Measurements from ENCODE around the gene POLR2L.

The POLR2L gene

DNA sequence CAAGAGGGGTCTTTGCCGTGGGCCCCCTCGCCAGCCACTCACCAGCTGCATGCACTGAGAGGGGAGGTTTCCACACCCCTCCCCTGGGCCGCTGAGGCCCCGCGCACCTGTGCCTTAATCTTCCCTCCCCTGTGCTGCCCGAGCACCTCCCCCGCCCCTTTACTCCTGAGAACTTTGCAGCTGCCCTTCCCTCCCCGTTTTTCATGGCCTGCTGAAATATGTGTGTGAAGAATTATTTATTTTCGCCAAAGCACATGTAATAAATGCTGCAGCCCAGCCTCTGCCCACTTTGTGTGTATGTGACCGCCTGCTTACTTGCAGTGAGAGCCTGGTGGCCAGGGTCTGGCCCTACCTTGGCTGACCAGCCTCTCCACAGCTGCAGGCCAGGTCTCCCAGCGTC is 17.4 kb downstream of the POLR2L start:
- no peak for DNase-seq

DNA sequence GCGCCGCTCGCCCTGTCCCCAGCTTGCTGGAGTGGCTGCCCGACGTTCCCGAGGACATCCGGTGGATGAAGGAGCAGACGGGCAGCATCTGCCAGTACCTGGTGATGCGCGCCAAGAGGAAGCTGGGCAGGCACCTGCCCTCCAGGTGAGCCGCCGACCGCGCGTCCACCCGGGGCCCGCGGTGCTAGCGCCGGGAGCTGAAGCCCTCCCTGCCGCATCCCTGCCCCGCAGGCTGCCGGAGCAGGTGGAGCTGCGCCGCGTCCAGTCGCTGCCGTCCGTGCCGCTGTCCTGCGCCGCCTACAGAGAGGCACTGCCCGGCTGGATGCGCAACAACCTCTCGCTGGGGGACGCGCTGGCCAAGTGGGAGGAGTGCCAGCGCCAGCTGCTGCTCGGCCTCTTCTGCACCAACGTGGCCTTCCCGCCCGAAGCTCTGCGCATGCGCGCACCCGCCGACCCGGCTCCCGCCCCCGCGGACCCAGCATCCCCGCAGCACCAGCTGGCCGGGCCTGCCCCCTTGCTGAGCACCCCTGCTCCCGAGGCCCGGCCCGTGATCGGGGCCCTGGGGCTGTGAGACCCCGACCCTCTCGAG is 17.9 kb downstream of the POLR2L start:
- DNase-seq = no peak

DNA sequence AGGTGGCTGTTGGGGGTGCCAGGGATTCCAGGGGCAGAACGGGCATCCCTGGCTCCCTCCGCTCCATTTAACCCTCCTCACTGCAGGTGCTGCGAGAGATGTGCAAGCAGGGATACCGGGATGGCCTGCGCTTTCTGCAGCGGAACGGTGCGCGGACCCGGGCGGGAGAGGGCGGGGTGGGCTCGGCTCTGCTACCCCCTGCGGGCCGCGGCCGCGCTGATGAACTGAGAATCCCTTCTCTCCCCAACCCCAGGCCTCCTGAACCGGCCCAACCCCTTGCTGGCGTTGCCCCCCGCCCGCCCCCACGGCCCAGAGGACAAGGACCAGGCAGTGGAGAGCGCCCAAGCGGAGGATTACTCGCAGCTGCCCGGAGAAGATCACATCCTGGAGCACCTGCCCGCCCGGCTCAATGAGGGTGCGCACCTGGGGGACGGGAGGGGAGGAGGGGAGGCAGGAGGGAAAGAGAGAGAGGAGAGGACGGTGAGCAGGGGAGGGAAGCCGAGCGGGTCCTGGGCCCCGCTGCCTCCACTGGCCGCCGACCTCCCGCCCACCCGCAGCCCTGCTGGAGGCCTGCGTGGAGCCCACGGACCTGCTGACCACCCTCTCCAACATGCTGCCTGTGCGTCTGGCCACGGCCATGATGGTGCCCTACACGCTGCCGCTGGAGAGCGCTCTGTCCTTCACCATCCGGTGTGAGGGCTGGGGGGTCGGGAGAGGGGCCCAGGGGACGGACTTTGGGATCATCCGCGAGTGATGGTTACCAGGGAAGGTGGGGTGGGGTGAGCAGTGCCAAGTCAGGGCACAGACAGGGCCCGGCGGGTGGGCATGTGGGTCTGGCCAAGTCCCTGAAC is 18.7 kb downstream of the POLR2L start:
- DNase-seq = no peak

DNA sequence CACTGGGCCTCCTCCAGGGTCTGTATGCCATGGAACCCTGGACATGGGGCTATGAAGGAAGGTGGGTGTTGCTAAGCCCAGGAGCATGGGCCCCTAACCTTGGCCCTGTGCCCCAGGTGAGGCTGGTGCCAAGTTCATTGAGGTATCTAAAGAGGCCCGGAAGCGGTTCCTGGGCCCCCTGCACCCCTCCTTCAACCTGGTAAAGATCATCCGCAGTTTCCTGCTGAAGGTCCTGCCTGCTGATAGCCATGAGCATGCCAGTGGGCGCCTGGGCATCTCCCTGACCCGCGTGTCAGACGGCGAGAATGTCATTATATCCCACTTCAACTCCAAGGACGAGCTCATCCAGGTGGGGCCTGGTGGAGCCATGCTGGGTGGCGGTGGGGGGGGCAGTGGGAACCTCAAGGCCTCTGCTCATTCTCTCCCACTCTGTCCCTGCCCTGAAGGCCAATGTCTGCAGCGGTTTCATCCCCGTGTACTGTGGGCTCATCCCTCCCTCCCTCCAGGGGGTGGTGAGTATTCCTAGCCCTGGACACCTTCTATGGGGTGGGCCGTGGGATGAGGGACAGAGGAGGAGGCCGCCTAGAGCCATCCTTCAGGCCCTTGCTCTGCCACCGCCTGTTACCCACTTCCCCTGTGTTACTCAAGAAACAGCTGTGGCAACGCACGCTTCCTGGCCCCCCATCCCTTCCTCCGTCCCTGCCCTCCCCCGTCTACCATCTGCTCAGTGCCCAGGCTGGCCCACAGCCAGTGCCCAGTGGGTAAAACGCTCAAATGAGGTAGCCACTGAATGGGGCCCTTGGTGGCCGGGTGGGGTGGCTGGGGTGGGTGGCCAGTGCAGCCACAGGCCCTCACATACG is 20.6 kb downstream of the POLR2L start:
- peak in 1 of 2 donors; percentile 34 for DNase-seq

DNA sequence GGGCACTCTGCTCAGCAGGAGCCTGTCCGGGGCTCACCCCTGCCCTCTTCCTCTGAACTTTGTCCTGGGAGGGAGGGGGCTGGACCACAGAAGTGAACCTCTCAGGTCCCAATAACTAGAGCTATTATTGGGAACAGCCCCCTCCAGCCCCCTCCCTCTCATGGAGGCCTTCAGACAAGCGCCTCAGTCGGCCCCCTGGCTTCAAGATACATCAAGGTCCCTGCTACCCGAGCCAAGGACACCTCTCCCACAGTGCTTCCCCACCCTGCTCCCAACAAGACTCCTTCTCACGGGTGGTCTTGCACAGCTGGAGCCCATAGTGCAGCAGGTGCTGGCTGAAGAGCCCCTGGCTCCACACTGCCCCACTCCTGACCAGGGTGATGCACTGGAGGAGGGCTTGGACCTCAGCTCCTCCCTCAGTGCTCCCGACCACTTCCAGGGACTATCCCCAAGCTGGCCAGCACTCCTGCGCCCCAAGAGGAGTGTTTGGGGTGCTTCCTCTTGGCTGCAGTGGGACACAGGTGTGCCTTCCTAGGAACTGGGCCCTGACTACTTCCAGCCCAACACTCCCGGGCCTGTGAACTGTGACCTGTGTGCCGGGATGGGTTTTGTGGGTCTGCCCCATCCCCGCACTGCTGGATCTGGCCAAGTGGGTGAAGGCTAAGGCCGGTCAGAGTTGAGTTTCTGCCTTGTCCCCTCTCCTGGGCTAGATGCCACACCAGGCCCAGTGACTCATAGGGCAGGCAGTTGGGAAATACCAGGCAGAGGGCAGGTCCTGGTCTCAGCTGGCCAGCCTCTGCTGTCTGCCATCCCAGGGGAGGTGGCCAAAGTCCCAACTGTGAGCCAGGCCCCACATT is 21.4 kb downstream of the POLR2L start:
- DNase-seq = peak; percentile 70 to 75

DNA sequence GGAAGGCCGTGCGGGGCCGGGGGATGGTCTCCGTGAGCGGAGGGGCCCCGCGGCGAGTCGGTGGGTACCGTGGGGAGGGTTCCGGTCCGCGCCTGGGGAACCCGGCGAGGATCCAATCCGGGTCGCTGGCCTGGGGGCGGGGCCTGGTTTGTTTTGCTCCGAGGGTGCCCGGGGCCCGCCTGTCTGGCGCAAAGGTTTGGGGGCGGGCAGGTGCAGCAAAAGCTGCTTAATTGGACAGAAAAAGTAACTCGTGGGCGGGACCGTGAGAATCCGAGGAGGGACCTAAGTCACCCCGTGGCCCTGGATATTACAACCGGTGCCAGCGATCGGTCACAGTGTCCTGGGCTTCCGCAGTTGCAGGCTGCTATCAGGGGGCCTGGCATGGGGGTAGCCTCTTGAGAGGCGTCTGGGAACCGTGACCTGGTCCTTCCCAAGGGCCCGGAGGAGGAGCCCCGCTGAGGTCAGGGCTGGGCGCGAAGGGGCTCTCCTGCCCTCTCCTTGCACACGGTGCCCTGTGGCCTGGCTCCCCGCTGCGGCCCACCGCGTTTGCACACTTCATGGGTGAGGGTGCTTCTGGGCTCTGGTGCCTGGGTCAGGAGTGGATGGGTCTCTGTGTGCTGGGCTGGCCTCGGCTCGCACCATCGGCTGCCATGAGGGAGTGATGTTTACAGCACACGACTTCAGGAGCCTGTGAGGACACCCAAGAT is 22.2 kb downstream of the POLR2L start:
- DNase-seq = peak; percentile 64 to 69

DNA sequence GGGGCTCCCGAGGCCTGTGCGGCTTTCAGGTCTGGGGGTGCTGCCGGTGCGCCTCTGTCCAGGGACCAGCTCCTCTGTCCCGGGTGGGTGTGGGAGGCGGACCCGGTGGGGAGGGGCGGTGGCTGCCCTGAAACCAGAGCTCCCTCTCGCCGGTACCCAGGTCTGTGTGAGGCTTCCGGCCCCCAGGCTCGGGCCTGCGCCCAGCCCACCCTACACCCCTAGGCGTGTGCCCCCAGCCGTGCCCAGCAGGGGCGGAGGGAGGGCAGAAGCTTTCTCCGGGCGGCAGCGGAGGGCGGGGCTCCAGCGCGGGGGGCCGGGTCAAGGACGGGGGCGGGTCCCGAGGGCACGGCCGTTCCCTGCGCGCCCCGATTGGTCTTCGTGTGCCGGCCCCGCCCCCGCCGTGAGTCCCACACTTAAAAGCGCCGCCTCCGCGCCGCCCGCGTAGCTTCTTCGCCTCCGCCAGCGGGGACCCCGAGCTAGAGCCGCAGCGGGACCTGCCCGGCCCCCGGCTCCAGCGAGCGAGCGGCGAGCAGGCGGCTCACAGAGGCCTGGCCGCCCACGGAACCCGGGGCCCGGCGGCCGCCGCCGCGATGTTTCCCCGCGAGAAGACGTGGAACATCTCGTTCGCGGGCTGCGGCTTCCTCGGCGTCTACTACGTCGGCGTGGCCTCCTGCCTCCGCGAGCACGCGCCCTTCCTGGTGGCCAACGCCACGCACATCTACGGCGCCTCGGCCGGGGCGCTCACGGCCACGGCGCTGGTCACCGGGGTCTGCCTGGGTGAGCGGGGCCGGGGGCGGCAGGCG is 23.0 kb downstream of the POLR2L start:
- peak; percentile 80 to 92 for DNase-seq

DNA sequence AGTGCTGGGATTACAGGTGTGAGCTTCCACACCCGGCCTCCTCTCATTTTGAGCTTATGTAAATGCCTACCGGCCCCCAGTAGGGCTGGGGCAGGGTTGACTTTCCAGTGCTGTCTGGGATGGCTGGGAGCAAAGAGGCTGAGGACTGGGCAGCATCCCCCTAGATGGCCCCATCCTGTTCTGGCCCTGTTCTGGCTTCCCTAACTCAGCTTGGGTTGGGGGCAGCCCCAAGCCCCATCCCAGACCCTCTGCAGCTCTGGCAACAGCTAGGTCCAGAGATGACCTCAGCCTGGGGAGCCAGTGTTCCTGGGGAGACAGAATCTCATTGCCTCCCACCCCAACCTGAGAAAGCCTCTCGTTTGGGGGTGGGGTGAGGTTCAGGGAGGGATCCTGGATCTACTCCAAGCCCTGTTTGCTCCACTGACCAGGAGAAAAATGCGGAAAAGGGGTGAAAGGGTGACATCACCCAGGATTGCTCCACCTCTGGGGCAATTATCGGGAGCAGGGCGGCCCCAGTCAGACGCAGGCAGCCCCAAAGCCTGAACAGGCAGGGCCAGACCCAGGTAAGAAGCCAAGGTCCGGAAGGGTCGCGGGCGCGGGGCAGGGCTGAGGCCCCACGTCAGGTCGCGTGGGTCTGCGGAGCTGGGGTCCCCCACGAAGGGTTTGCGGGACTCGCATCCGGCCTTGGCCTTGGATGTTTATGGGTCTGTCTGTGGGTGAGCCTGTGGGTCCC is 23.8 kb downstream of the POLR2L start, which contains the start of gene PNPLA2:
TSS of gene PNPLA2 (plus strand) at position 519 of the 733 bp plus-strand sequence. CDS start 805 bp downstream, outside the sequence.
- DNase-seq = no peak

DNA sequence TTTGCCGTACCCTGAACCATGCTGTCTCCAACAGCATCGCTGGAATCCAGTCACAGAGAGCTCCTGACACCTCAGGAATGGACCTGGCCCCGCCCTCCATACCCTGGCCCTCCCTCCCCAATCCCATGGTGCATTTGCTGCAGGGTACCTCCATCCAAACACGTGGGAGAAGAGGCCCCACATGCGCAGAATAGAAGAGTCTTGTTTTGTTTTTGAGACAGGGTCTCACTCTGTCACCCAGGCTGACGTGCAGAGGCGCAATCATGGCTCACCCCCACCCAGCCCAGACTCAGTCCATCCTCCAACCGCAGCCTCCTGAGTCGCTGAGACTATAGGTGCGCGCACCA is 25.9 kb downstream of the POLR2L start:
- DNase-seq = no peak

DNA sequence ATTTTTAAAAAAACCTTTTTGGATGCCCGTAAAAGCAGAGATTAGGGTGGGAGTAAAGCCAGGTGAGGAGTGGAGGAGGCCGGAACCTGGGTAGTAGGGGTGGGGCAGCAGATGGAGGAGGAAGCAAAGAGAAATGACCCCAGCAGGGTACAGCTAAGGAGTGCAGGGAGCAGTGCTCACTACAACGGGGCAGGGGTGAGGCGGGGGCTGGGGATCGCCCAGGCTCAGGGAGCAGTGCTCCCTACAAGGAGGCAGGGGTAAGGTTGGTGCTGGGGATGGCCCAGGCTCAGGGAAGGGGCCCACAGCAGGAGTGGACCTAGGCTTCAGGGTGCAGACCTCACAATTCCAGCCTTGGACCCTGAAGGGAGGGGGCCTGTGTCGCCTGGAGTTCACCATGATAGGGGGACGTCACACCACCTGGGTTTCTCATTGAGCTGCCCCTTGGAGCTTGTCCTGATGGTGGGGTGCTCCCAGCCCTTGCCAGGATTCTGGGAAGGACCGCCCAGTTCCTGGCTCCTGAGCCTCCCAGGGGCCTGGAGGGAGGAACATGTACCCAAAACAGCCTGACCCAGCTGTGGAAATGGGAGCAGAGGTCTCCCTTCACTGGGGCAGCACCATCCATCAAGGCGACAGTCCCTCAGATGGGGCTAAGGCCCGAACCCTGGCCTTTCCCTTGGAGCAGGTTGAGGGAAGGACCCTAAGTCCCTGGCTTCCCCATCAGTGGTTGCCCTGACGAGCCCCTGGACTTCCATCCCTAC is 26.5 kb downstream of the POLR2L start:
- DNase-seq = no peak

DNA sequence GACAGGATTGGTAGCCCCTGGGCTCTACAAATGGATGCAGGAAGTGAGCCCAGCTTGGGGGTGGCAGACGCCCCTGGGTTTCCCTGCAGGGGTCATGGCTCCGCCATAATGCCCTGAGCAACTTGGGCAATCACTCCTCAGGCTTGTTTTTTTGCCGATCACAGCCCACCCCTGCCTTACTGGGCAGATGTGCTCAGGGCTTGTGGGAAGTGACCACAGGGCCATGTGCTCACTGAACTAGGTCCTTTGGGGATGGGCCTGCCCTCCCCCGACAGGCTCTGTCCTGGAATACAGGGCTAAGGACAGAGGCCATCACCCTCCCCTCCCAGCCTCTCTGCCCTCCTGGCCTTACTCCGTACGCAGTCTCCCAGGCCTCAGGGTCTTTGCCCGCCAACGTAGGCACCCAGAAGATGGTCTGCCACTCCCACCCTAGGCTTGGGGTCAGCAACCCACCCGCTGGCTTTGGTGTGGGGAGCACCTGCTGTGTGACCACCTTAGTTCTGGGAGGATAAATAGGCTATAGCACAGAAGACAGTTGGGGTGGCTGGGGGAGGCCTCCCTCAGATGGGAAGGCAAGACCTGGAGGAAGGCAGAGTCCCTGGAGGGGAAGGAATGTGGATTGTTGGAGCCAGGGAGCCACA is 28.8 kb downstream of the POLR2L start:
- no peak for DNase-seq

DNA sequence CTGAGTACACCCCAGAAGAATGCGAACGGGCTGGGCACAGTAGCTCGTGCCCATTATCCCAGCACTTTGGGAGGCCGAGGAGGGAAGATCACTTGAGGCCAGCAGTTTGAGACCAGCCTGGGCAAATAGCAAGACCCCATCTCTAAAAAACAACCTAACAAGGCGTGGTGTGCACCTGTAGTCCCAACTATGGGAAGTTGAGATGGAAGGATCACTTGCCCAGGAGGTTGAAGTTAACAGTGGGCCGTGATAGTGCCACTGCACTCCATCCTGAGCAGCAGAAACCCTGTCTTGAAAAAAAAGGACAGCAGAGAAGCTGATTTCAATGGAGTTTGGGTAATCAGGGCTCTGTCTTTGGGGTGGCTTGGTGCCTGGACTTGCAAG is 29.3 kb downstream of the POLR2L start:
- DNase-seq = no peak

DNA sequence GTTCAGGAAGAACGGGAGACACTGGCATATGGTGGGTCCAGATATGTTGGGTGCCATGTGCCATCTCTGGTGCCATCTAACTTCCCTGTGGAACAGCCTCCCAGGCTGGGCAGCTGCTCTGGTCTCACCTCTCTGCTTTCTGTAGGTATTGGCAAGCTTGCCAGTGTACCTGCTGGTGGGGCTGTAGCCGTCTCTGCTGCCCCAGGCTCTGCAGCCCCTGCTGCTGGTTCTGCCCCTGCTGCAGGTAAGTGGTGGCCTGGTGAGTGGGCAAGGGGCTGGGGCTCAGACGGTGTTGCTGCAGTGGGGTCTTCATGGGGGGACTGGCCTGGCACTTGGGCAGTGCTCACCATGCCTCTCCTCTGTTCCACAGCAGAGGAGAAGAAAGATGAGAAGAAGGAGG is 29.9 kb downstream of the POLR2L start:
- no peak for DNase-seq

DNA sequence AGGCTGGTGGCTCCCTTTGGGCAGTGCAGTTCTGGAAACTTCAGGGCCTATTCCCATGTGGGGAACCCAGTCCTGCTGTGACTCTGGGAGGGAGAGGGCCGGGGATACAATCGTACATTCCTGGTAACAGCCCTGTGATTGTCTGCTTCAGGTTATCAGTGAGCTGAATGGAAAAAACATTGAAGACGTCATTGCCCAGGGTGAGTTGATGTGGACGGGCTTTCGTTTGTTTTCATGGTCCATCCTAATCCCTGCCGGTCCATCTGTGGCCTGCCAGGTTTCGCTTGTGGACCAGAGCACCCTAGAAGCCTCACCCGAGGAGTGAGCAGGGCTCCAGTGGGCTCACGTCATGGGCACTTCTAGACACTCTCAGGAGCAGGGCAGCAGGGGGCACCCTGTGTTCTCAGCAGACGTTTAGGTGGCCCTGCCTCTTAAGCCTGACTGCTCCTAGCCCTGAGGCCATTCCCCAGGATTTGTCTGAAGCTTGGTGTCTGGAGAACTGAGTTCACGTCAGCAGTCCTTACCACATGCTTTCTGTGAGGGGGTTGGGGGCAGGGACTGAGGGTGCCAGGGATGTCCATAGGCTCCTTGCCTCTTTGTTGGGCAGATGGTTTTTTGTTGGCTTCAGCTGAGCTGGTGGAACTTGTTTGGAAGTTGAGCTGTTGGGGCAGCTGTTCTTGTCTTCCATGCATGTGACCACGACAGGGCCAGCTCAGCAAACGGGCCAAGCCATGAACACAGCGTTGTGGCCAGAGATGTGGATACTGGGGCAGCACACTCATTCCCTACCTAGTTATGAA is 30.7 kb downstream of the POLR2L start:
- DNase-seq = no peak

DNA sequence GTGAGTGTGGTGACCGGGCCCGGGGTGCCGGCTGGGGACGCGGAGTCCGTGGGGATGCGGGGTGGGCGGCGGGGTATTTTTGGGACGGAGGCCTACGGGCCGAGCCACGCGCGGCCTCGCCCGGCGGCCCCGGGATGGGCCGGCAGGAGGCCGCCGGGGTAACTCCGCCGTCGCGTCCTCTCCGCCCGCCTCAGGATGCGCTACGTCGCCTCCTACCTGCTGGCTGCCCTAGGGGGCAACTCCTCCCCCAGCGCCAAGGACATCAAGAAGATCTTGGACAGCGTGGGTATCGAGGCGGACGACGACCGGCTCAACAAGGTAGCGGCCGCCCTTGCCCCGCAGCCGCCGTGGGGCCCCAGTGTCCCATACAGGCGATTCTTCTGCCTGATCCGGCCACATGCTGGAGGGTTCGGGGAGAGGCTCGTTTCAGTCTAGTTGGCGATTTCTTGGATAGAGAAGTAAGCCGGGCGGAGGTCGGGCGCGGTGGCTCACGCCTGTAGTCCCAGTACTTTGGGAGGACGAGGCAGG is 32.2 kb downstream of the POLR2L start:
- no peak for DNase-seq

DNA sequence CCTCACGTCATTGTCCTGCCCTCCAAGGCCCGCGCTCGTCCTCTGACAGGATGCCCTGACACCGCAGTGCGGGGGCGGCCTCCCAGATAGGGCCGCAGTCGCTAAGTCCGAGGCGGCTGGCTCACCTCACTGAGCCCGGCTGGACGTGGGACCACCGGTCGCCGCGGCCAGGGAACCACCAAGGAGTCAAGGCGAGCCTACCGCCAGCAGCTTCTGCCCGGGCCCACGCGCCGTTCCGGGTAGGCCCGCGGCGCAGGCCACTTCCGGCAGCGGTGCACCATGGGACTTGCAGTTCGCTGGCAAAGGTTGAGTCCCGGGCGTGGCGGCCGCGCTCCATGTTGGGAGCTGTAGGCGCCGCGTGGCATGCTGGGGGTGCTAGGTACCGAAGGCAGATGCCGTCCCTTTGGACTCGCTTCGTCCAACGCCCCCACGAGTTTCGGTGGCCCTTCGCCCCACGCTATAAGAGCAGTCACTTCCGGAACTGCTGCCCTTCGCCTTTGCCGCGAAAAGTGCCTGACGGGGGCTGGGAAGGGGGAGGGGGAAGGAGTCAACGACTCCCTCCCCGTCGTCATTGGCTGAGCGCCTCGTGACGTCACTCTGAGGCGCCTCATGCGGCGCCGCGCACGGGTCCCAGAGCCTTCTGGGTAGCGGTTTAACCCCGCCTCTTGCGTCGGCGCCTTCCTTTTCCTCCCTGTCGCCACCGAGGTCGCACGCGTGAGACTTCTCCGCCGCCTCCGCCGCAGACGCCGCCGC is 32.9 kb downstream of the POLR2L start, which contains the start of gene RPLP2:
TSS of gene RPLP2 (plus strand) at position 681 of the 753 bp plus-strand sequence. CDS start 268 bp downstream, outside the sequence.
- peak; percentile 96 to 99 for DNase-seq
